ENCODE measurements around the gene CCDC9B. TPM values are rescaled to one million over a fixed set of nuclear protein-coding genes. Genes with fewer than 3 reads are reported as not detected.

CCDC9B gene
- total RNA-seq, 1 donor from 2014 or later = 26.1 TPM

DNA sequence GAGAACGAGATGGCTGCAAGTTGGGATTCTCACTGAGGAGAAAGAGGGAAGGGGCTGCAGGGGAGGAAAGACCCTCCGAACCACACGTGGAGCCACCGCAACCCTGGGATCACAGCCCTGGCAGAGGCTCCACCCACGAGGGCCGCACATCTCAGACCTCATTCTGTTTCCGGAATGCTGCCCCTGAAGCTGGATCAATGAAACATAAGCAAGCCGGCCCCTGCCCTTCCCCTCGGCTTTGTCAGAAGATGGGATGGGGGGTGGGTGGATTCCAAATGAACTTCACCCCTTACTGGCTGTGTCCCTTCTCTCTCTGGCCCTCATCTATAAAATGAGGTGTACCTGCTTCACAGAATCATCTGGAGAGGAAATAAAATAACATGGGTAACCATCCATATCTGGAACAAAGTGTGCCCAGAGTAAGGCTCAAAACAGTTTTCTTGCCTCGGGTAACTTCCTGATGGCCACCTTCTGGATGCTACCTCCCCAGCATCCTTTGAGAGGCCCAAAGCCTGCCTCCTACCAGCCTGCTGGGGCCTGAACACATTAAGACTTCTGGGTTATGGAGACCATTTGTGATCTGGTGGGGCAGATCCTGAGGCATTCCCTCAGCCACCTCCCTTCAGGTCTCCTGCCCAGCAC is 4.6 kb upstream of the CCDC9B start:
- no peaks in the 10 kb centered on the region for H3K9me3 Mint-ChIP-seq
- H3K27ac Mint-ChIP-seq = no peak overlapping the region
- TF ChIP-seq CTCF (IDR thresholded peaks at IDR 0.05; ENCODE audit: unreplicated experiment) = no peak
- H3K27me3 Mint-ChIP-seq (ENCODE audit: low read depth) = no peaks in the 10 kb centered on the region
- H3K36me3 Mint-ChIP-seq = no peaks in the 10 kb centered on the region
- DNase-seq (ENCODE audit: low spot score in 2 of 2, unreplicated experiment in 2 of 2) = no peak
- H3K4me1 Mint-ChIP-seq = peaks cover 32% of the 10 kb centered on the region
- H3K4me3 Mint-ChIP-seq = no peak overlapping the region

DNA sequence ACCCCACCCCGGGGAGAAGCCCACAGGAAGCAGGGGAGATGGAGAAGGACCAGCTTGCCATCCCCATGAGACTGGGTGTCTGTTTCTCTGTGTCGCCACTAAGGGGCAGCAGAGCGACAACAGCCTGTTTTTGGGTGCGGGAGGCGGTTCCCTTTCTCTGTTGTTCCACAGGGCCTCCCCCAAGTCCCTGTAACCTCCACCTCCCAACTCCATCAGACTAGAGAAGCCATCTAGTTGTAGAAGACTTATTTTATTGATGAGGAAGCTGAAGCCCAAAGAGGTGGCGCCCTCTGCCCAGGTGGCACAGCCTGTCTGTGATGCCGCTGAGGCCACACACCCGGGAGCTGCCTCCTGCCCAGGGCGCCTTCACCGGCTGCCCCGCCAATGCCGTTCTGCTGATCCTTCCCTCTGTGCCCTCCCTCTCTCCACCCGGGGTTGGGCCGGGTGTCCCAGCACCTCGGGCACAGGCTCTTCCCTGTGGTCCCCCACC is 3.9 kb upstream of the CCDC9B start:
- no peak for DNase-seq (ENCODE audit: low spot score in 2 of 2, unreplicated experiment in 2 of 2)

GRCh38 chr15:40344217-40344616 is 3.5 kb upstream of the CCDC9B start:
- no peaks in the 10 kb centered on the region for H3K9me3 Mint-ChIP-seq

More for the DNA sequence above, 3.9 kb upstream of the CCDC9B start:
- Mint-ChIP-seq H3K9me3 (no peaks in the 10 kb centered on the region), H3K27ac (no peak overlapping the region), H3K4me3 (no peak overlapping the region), H3K4me1 (peaks cover 39% of the 10 kb centered on the region), H3K27me3 (ENCODE audit: low read depth) (no peaks in the 10 kb centered on the region), H3K36me3 (no peaks in the 10 kb centered on the region)
- peak; percentile 52 for TF ChIP-seq CTCF (IDR thresholded peaks at IDR 0.05; ENCODE audit: unreplicated experiment)

GRCh38 chr15:40343512-40343911 is 2.8 kb upstream of the CCDC9B start:
- H3K27me3 Mint-ChIP-seq (ENCODE audit: low read depth) = no peaks in the 10 kb centered on the region
- no peaks in the 10 kb centered on the region for H3K9me3 Mint-ChIP-seq
- H3K4me3 Mint-ChIP-seq = no peak overlapping the region
- H3K27ac Mint-ChIP-seq = peak overlapping the region; percentile 39
- TF ChIP-seq CTCF (IDR thresholded peaks at IDR 0.05; ENCODE audit: unreplicated experiment) = no peak
- DNase-seq (ENCODE audit: low spot score in 2 of 2, unreplicated experiment in 2 of 2) = no peak
- peaks cover 51% of the 10 kb centered on the region for H3K4me1 Mint-ChIP-seq
- no peaks in the 10 kb centered on the region for H3K36me3 Mint-ChIP-seq

More at GRCh38 chr15:40344217-40344616, 3.5 kb upstream of the CCDC9B start:
- DNase-seq (ENCODE audit: low spot score in 2 of 2, unreplicated experiment in 2 of 2) = no peak
- TF ChIP-seq CTCF (IDR thresholded peaks at IDR 0.05; ENCODE audit: unreplicated experiment) = no peak
- Mint-ChIP-seq H3K4me1 (peaks cover 44% of the 10 kb centered on the region), H3K27me3 (ENCODE audit: low read depth) (no peaks in the 10 kb centered on the region), H3K27ac (no peak overlapping the region), H3K4me3 (no peak overlapping the region), H3K36me3 (no peaks in the 10 kb centered on the region)

DNA sequence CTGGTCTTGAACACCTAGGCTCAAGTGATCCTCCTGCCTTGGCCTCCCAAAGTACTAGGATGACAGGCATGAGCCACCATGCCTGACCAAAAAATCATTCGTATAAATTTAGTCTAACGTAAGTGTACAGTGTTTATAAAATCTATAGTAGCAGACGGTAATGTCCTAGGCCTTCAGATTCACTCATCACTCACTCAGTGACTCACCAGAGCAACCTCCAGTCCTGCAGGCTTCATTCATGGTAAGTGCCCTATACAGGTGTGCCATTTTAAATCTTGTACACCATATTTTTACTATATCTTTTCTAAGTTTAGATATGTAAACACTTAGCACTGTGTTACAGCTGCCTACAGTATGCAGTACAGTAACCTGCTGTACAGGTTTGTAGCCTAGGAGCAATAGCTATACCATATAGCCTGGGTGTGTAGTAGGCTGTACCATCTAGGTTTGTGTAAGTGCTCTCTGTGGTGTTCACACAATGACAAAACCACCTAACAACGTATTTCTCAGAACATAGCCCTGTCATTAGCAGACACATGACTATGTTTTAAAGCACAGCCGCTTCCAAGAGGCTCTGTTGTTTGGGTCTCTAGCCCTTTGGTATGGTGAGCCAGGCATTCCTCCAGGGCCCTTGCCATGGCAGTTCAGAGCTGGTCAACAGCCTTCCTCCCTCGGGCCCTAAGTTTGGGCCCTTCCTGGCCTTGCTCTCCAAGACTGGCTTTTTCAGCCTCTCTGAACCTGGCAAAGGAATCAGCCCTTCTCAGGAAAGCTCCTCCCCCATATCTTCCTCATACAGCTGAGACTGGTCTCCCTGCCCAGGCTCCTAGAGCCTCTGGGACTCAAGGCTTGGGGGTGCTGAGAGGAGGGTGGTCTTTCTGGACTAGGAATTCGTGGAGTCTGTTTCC is 1.9 kb upstream of the CCDC9B start:
- TF ChIP-seq CTCF (IDR thresholded peaks at IDR 0.05; ENCODE audit: unreplicated experiment) = no peak
- no peak for DNase-seq (ENCODE audit: low spot score in 2 of 2, unreplicated experiment in 2 of 2)
- Mint-ChIP-seq H3K36me3 (no peaks in the 10 kb centered on the region), H3K4me1 (peaks cover 59% of the 10 kb centered on the region), H3K27me3 (ENCODE audit: low read depth) (no peaks in the 10 kb centered on the region), H3K27ac (peak overlapping the region; percentile 66), H3K4me3 (no peak overlapping the region), H3K9me3 (no peaks in the 10 kb centered on the region)

Measured in mesothelial cell of epicardium (in vitro differentiated cells).